ENCODE data around the gene BSG. TPM values are rescaled to one million over a fixed set of nuclear protein-coding genes. Genes with fewer than 3 reads are reported as not detected.
"Not testable (repeated sequence)": the region's sequence is repeated elsewhere in the genome, so short reads cannot be mapped to it uniquely, and the experiment has no call there.

BSG gene
- total RNA-seq, 2 donors from 2014 or later: 170 to 194 TPM

- Mint-ChIP-seq H3K27ac (no peak overlapping the region), H3K9me3 (no peaks in the 10 kb centered on the region), H3K36me3 (no peaks in the 10 kb centered on the region)
- DNase-seq (ENCODE audit: low spot score in 2 of 2): no peak
- no peak for ATAC-seq
Observed at GRCh38 chr19:590750-591098, 18.3 kb downstream of the BSG start.

GRCh38 chr19:591099-591958 lies 18.9 kb downstream of the BSG start:
- H3K27ac Mint-ChIP-seq: no peak overlapping the region
- DNase-seq (ENCODE audit: low spot score in 2 of 2): no peak
- ATAC-seq: no peak
- H3K9me3 Mint-ChIP-seq: no peaks in the 10 kb centered on the region
- no peaks in the 10 kb centered on the region for H3K36me3 Mint-ChIP-seq

- Mint-ChIP-seq H3K9me3 (no peaks in the 10 kb centered on the region), H3K36me3 (no peaks in the 10 kb centered on the region), H3K27ac (no peak overlapping the region)
- ATAC-seq (no peak), DNase-seq (ENCODE audit: low spot score in 2 of 2) (no peak)
Observed at GRCh38 chr19:592101-592500, 19.7 kb downstream of the BSG start.

GRCh38 chr19:593055-593454 lies 20.7 kb downstream of the BSG start:
- no peak for ATAC-seq
- H3K9me3 Mint-ChIP-seq: no peaks in the 10 kb centered on the region
- H3K27ac Mint-ChIP-seq: no peak overlapping the region
- no peaks in the 10 kb centered on the region for H3K36me3 Mint-ChIP-seq
- no peak for DNase-seq (ENCODE audit: low spot score in 2 of 2)

- Mint-ChIP-seq H3K27ac (no peak overlapping the region), H3K36me3 (no peaks in the 10 kb centered on the region), H3K9me3 (no peaks in the 10 kb centered on the region)
- ATAC-seq (no peak), DNase-seq (ENCODE audit: low spot score in 2 of 2) (no peak)
Observed at GRCh38 chr19:593505-593904, 21.1 kb downstream of the BSG start.

- ATAC-seq (no peak), DNase-seq (ENCODE audit: low spot score in 2 of 2) (no peak)
- H3K36me3 Mint-ChIP-seq: no peaks in the 10 kb centered on the region
- no peaks in the 10 kb centered on the region for H3K9me3 Mint-ChIP-seq
- H3K27ac Mint-ChIP-seq: no peak overlapping the region
Observed at GRCh38 chr19:594265-594870, 22.0 kb downstream of the BSG start.

- no peak for ATAC-seq
- H3K9me3 Mint-ChIP-seq: no peaks in the 10 kb centered on the region
Observed at GRCh38 chr19:595326-596262, 23.2 kb downstream of the BSG start.

GRCh38 chr19:596263-596655 lies 23.9 kb downstream of the BSG start:
- H3K36me3 Mint-ChIP-seq: no peaks in the 10 kb centered on the region
- H3K27ac Mint-ChIP-seq: no peak overlapping the region
- no peak for ATAC-seq
- no peak for DNase-seq (ENCODE audit: low spot score in 2 of 2)
- H3K9me3 Mint-ChIP-seq: no peaks in the 10 kb centered on the region

More at GRCh38 chr19:595326-596262, 23.2 kb downstream of the BSG start:
- no peaks in the 10 kb centered on the region for H3K36me3 Mint-ChIP-seq
- H3K27ac Mint-ChIP-seq: no peak overlapping the region
- no peak for DNase-seq (ENCODE audit: low spot score in 2 of 2)

GRCh38 chr19:597406-598315 lies 25.3 kb downstream of the BSG start:
- DNase-seq (ENCODE audit: low spot score in 2 of 2): no peak
- Mint-ChIP-seq H3K27ac (no peak overlapping the region), H3K9me3 (peaks cover 0 to 5% of the 10 kb centered on the region in 2 donors), H3K36me3 (no peaks in the 10 kb centered on the region)
- no peak for ATAC-seq

- H3K36me3 Mint-ChIP-seq: no peaks in the 10 kb centered on the region
- peaks cover 0 to 5% of the 10 kb centered on the region in 2 donors for H3K9me3 Mint-ChIP-seq
- DNase-seq (ENCODE audit: low spot score in 2 of 2) (no peak), ATAC-seq (no peak)
- no peak overlapping the region for H3K27ac Mint-ChIP-seq
Observed at GRCh38 chr19:601310-601709, 28.9 kb downstream of the BSG start.

GRCh38 chr19:601790-602189 lies 29.4 kb downstream of the BSG start:
- no peak for ATAC-seq
- Mint-ChIP-seq H3K9me3 (peaks cover 0 to 5% of the 10 kb centered on the region in 2 donors), H3K36me3 (no peaks in the 10 kb centered on the region), H3K27ac (no peak overlapping the region)
- no peak for DNase-seq (ENCODE audit: low spot score in 2 of 2)

GRCh38 chr19:602391-603301 lies 30.2 kb downstream of the BSG start:
- ATAC-seq: no peak
- Mint-ChIP-seq H3K36me3 (no peaks in the 10 kb centered on the region), H3K27ac (no peak overlapping the region), H3K9me3 (peaks cover 0 to 5% of the 10 kb centered on the region in 2 donors)
- no peak for DNase-seq (ENCODE audit: low spot score in 2 of 2)

GRCh38 chr19:603302-603639 lies 30.9 kb downstream of the BSG start:
- H3K27ac Mint-ChIP-seq; DNase-seq (ENCODE audit: low spot score in 2 of 2); H3K36me3 Mint-ChIP-seq; H3K9me3 Mint-ChIP-seq; ATAC-seq: not testable (repeated sequence)

GRCh38 chr19:603779-604178 lies 31.4 kb downstream of the BSG start:
- H3K27ac Mint-ChIP-seq; H3K9me3 Mint-ChIP-seq; DNase-seq (ENCODE audit: low spot score in 2 of 2); H3K36me3 Mint-ChIP-seq: not testable (repeated sequence)
- ATAC-seq: peak in 1 of 2 donors; percentile 8

GRCh38 chr19:604355-604754 lies 32.0 kb downstream of the BSG start:
- ATAC-seq: peak; percentile 62 to 81
- peak in 1 of 2 donors; percentile 58 for DNase-seq (ENCODE audit: low spot score in 2 of 2)
- H3K9me3 Mint-ChIP-seq: peaks cover 0 to 5% of the 10 kb centered on the region in 2 donors
- H3K27ac Mint-ChIP-seq: no peak overlapping the region
- no peaks in the 10 kb centered on the region for H3K36me3 Mint-ChIP-seq
